ENCODE measurements around the gene KPTN.
"Not testable (repeated sequence)": the region's sequence is repeated elsewhere in the genome, so short reads cannot be mapped to it uniquely, and the experiment has no call there.

KPTN gene

GRCh38 chr19:47490847-47491246 lies 6.8 kb upstream of the KPTN start:
- no peak for DNase-seq

DNA sequence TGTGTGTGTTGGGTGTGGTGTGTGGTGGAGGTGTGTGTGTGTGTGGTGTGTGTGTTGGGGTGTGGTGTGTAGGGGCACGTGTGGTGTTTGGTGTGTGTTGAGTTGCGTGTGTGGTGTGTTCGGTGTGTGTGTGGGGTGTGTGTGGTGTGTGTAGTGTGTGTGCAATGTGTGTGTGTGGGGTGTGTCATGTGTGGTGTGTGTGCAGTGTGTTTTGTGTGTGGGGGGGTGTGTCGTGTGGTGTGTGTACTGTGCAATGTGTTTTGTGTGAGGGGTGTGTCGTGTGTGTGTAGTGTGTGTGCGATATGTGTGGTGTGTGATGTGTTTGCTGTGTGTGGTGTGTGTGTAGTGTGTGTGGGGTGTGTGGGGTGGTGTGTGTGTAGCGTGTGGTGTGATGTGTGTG lies 6.0 kb upstream of the KPTN start:
- no peak for DNase-seq

DNA sequence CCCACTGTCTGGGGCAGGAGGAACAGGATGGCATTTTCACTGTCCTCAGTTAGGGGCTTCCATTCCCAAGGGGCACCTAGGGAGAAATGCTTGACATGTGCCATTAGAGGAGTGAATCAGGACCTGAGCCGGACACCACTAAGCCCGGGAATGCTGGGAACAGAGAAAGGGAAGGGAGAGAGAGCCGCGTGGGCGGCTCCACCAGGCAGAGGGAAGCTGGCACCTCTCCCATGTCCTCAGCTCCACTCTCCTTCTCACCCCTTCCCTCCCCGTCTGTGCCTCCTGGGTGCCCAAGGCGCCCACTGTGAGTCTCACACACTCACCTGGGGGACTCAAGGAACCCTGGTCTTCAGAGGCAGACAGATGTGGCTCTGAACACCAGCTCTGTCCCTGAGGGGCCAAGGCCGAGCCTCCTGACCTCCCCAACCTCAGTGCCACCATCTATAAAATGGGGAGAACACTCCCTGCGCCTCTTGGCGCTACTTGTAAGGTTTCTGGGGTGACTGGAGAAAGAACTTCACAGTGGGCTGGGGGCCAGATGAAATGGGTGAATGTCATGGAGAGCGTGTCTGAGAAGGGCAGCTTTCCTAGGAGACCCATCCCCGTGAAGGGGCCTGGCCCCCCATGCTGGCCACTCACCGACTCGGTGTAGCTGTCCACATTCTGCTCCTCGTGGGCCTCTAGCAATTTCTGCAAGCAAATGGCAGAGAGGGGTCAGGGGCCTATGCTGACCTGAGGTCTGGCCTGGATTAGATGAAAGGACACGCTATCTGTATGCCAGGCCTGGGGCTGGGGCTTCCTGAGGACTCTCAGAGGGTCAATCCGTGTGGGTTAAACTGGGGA lies 5.3 kb upstream of the KPTN start:
- DNase-seq: no peak

GRCh38 chr19:47487551-47488515 lies 3.8 kb upstream of the KPTN start:
- no peak for DNase-seq

DNA sequence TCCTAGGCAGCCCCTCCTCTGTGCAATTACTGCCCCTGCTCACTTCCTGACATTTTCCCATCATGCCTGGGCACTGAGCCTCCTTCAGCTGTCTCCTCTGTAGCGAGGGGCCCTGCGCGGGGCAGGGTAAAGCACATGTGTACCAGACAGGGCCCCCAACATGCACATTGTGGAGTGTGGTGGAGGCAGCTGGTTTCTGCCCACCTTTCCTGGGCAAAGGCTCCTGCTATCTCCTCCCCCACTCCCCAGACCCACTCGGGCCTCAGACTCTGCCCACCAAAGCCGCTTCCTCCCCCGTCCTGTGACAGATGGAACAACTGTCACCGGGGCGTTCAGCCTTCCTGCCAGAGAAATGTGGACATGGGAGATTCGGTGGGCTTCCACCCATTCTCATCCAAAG lies 2.9 kb upstream of the KPTN start:
- DNase-seq: no peak

GRCh38 chr19:47486220-47486619 lies 2.2 kb upstream of the KPTN start:
- DNase-seq: not testable (repeated sequence)

DNA sequence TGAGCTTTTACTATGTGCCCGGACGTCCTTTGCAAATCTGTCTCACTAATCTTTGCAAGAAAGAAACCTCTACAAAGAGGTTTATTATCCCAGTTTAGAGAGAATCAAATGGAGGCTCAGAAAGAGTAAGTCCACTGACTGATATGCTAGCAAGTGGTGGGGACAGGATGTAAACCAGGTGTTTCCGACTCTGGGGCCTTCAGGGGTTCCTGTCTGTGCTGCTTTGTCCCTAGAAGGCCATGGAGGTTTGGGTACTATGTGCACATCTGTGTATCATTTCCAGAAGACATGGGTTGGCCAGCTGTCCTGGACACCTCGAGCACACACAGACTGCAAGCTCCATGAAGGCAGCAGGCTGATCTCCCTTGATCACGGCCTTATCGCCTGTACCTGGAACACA lies 1.2 kb upstream of the KPTN start:
- DNase-seq: no peak

DNA sequence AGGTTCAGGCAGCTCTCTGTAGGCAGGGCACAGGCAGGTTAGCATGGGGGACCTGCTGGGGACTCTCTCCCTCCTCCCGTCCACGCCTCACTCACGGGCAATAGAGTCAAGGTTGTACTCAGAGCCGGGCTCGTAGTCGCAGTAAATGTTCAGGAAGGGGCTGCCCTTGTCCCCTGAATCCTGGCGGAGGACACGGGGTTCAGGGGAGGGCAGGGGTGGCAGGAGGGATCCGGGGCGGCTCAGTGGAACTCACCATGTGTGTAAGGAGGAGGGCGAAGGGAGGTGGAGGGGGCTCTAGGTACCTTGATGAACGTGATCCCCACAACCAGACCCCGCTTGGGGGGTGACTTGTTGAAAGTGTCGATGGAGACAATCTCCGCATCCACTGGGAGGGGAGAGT lies 819 bp downstream of the KPTN start:
- no peak for DNase-seq

- DNase-seq: no peak
These were observed 2.5 kb downstream of the KPTN start for GRCh38 chr19:47481460-47482052.

DNA sequence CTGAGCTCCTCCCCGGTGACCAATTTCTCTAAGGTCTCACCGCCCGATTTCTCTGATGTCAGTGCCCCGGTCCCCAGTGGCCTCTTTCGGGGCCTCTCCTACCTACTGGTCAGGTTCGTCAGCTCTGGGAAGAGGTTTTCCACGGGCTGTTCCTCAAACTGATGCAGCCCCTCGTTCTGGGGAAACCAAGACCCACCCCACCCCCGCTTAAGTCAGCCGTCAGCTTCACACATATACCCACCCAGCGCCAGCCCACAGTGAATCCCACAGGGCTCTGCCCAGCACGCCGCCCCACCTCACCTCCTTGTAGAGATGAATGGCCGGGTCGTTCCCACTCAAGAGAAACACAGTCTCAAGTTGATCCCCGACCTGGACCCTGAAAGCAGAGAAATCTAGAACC lies 3.4 kb downstream of the KPTN start:
- DNase-seq: no peak

DNA sequence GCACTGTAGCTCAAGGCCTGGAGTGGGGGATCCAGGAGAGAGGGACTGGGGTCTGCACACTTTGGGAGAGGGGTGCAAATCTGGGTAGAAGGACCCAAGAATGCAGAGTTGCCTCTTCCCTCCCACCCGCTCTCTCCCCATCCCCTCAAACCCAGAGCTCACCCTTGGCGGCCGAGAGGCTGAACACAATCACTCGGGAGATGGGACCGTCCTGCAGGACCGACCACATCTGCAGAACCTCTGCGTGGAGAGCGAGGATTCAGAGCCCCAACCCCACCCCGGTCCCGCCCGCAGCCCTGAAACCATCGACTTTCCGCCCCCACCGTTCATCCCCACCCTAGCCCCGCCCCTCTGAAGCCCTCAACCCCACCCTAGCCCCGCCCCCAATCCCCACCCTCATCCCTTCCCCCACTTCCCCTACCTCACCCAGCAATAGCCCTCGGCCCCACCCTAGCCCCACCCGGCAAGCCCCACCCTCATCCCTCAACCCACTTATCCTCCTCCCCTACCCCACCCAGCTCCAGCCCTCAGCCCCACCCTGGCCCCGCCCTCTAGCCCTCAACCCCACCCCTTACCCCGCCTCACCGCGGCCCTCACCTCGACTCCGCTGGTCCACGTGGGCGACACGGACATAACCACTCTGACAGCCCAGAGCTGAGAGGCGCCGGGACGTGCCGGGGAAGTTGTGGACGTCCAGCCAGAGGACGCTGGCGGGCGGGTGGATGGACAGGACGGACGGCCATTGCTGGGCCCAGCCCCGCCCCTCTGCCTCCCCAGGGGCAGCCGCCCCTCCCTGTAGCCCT lies 4.1 kb downstream of the KPTN start:
- DNase-seq: no peak

DNA sequence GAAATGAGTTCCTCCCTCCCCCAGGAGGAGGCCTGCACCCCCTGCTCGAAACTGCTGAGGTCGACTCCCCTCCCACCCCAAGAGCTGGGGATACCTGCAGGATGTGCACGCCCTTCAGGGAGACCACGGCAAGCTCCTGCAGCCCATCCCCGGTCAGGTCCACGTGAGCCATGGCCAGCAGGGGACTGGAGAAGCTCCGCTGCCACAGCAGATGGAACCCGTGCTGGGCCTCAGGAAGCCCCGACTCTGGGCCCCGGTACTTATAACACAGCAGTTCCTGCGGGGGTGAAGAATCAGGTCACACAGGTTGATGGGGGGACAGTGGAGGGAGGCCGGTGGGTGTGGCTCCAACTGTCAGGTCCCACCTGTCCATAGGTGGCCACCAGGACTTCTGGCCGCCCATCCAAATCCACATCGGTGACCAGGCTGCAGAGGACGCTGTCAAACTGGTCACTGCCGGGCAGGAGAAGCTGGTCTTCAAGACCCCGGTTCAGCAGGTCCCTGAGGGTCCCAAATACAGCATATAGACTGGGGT lies 7.5 kb downstream of the KPTN start:
- DNase-seq: no peak

- DNase-seq: no peak
These were observed 8.6 kb downstream of the KPTN start for GRCh38 chr19:47475465-47475864.

DNA sequence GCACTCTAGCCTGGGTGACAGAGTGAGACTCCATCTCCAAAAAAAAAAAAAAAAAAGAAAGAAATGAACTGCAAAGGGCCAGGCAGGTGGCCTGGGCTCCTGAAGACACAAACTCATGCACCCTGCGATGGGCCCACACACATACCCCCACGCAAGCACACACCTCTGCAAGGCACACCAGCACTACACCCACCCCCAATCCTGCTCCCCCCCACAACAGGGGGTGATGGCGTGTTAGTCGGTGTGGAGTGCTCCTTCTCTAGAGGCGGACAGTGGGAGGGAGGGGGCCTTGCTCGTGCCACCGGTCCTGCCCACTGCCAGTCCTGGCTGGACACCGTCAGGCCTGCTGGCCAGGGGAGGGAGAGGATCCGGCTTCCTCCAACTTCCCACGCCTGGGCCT lies 10.7 kb downstream of the KPTN start:
- no peak for DNase-seq

GRCh38 chr19:47471733-47472457 lies 12.1 kb downstream of the KPTN start, which contains the start of gene SLC8A2:
TSS of gene SLC8A2 (minus strand) at chr19:47471893. CDS start at chr19:47466403, 5,490 bp downstream.
- peak; percentile 47 for DNase-seq

DNA sequence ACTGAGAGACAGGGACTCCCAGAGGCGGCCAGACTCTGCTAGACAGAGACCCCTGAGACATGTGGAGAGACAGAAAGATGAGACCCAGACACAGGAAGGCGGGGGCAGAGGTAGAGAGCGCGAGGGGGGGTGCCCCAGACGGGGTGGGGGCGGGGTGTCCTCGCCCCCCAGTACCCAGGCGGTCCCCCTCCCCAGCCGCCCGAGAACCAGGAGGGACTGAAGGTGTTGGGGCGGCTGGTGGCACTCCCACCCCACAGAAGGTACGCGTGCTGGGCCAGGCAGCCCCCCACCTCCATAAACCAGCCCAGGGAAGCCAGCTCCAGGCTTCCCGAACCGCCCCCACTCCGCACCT lies 12.7 kb downstream of the KPTN start:
- no peak for DNase-seq

DNA sequence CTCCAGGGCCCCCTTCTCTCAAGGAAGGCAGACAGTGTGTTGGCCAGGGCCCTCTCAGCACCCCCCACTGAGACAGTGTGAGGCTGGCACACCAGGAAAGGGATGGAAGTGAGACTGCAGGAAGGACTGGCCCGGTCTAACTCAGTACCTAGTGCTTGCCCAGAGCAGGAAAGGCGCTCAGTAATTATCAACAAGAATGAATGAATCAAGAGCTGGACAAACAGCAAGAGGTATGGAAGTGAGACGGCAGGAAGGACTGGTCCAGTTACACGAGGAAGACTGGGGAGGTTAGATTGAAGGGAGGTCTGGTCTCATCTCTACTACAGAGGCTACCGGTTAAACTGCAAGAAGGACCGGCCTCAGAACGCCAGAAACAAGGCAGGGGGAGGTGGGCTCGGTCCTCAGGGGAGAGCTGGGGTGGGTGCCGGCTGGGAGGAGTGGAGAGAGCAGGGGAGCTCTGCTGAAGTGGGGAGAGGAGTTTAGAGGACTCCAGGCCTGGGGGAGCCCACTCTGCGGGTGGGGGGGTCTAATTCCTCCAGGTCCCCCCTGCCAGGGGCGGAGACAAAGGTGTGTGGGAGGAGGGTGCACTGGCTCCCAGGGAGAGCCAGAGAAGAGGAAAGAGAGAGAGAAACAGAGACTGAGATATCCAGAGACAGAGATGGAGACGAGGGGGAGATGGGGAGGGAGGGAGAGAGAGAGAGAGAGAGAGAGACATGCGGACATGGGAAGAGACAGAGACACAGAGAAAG lies 13.4 kb downstream of the KPTN start:
- DNase-seq: no peak

GRCh38 chr19:47469719-47470118 lies 14.3 kb downstream of the KPTN start:
- DNase-seq: peak; percentile 12

DNA sequence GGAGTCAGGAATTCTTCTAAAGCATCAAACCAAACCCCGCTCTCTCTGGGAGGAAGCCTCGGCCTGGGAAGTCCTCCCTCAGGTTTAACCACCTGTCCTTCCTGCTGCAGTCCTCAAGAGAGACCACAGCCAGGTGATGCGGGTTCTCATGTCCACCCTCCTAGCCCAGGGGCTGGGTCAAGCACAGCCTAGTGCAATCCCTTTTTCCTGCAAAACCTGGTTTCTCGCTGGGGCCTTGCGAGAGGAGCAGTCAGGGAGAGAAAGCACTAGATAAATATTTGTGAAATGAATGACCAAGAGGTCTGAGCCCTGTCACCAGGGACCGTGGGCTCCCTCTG lies 14.7 kb downstream of the KPTN start:
- no peak for DNase-seq

DNA sequence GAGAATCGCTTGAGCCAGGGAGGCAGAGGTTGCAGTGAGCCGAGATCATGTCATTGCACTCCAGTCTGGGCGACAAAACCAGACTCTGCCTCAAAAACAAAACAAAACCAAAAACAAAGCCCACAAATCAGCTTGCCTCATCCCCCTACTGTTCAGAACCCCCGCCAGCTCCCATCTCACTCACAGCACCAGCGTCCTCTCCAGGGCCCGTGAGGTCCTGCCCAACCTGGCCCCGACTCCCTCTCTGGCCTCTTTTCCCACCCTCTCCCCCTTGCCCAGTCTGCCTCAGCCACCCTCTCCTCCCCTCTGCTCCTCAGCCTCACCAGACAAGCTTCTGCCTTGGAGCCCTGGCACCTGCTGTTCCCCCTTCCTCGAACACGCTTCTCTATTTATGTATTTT lies 16.1 kb downstream of the KPTN start:
- DNase-seq: no peak

GRCh38 chr19:47465957-47466356 lies 18.1 kb downstream of the KPTN start:
- DNase-seq: no peak
